Stimulated activated CD8-positive, alpha-beta memory T cell treated with anti-CD3 and anti-CD28 coated beads, Interleukin-15, amount 100 ng/mL, for 1 hour (primary cell): ENCODE measurements around the gene RAB11FIP4.

Experiments used
- DNase-seq: peaks from one replicate; pipeline ENCODE4 v3.0.0-alpha.2; 2020; ENCODE audit warnings: low read depth

Gene RAB11FIP4

GRCh38 chr17:31386542-31387075 is 4.9 kb upstream of the RAB11FIP4 start:
- no peak for DNase-seq

DNA sequence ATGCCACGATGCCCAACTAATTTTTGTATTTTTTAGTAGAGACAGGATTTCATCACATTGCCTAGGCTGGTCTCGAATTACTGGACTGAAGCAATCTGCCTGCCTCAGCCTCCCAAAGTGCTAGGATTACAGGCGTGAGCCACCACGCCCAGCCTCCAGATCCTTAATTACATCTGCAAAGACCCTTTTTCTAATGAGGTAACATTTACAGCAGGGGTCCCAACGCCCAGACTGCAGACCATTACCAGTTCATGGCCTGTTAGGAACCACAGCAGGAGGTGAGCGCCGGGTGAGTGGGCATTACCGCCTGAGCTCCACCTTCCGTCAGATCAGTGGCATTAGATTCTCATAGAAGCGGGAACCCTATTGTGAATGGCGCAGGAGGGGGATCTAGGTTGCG is 4.0 kb upstream of the RAB11FIP4 start:
- DNase-seq, result no peak

GRCh38 chr17:31388351-31388750 is 3.1 kb upstream of the RAB11FIP4 start:
- no peak for DNase-seq

GRCh38 chr17:31388770-31389656 is 2.5 kb upstream of the RAB11FIP4 start:
- peak; percentile 21 for DNase-seq

- DNase-seq, result no peak
Observed at GRCh38 chr17:31389657-31390381, 1.7 kb upstream of the RAB11FIP4 start.

GRCh38 chr17:31390426-31390747 is 1.1 kb upstream of the RAB11FIP4 start:
- DNase-seq, result no peak

- DNase-seq, result no peak
Observed at GRCh38 chr17:31390748-31391495, 553 bp upstream of the RAB11FIP4 start.

DNA sequence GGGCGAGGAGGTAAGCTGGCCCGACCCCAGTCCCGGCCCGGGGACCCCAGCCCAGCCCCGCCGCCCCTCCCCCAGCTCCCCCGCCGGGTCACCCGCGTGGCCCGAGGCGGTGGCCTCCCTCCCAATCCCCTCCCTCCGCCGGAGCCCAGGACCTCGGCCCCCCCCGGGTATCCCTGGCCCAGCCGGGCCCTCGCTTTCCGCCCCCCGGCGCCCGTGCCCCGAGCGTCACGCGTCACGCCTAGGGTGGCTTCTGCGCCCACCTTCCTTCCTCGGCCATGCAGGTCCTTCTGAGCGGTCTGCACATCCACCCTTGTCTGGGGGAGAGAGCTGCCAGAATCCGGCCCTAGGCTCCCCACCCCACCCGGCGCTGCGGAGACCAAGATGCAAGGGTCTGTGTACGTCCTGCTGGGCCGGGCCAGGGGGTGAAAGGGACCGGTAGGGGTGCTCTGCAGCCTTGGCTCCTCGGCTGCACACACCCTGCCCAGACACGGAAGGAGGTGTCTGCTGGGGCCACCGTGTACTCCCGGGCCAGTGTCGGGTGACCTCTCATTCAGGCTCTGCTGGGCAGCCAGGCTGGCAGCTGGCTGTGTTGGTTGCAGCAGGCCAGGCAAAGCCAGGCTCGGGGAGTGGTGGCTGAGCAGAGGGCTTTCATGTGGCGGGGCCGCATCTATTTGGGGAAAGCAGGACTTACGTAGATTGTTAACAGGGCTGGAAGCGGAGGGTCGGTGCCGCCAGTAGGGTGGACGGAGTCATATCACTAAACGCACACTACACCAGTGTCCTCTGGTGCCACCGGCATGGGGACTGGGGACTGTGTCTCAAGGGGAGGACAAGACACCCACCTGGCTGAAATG is 754 bp downstream of the RAB11FIP4 start:
- no peak for DNase-seq

- no peak for DNase-seq
Observed at GRCh38 chr17:31392856-31393748, 1.6 kb downstream of the RAB11FIP4 start.

DNA sequence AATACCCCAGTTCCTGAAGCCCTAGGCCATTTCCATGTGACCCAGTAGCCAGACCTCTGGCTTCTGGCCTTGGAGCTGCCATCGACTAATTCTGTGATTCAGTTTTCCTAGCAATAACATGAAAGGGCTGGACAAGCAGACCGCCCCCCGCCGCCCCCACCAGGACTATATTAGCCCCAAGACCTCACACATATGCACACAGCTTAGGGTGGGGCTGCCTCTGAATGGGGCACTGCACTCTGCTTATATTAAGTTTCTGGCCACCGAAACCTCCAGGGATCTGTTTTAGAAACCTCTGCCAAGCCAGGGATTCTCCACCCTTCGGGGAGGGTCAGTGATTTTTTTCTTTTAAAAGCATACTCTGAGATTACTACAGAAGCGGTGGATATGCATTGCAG is 2.3 kb downstream of the RAB11FIP4 start:
- no peak for DNase-seq

GRCh38 chr17:31394544-31394943 is 3.1 kb downstream of the RAB11FIP4 start:
- DNase-seq, result no peak

DNA sequence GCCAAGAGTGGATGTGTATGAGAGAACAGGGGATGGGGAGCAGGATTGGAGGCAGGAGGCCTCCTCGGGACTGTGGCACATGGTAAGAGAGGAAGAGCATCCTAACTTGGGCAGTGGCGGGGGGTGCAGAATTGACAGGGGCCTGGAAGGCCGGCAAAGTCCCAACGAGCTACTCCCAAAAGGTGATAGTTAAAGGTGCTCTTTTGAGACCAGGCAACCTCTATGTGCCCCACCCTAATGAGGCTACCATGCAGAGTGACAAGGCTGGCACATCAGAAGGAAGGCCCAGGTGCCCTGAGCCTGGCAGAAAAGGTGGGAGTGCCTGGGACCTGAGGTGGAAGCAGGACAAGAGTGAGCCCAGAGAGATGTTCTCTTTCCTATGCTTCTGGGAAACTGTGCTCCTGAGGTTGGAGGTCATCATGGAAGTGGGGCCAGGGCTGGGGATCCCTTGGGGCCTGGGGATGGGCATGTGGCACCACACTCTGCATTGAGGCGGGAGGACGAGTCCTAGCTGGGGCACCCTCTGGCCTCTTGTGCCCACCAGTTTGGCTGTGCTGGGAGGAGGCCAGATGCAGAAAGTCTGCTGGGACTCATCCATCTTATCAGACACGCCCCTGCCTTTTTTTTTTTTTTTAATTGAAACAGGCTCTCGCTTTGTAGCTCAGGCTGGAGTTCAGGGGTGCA is 5.9 kb downstream of the RAB11FIP4 start:
- no peak for DNase-seq

DNA sequence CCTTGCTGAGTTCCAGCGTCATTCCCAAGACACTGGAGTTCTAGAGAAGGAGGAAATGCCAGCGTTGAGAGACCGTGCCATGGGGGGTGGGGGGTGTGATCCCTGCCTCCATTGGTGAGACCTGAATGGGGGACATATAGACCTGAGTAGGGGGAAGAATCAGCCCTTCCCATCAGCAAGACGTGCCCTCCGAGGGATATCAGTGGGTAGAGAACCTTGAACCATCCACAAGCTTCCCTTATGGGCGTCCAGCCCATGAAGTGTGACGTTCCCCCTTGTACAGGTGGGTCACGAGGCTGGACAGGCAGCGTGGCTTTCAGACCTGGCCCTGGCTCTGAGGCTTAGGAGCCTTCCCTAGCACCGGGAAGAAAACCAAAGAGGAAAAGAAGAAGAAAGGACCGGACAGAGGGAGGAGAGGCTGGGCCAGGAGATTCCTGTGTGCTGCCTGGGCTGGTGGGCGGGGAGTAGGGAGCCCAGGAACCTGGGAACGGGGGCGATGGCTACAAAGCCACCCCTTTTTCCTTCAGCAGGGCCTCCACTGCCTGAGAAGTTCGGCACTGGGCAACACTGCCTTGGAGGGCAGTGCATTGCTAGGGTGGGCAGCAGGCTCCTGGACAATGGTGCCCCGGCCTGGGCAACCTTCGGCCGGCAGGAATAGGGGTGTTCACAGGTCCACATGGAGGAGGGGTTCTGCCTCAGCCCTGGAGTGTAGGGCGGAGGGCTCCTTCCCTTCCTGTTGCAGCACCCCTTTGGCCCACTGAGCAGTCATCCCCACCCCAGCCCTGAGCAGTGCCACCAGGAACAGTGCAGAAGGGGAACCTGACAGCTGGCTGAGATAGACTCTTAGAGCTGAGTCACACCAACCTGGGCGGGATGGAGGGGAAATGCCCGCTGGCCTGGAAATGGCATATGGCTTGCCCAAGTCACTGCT is 7.2 kb downstream of the RAB11FIP4 start:
- DNase-seq, result no peak

- DNase-seq, result no peak
Observed at GRCh38 chr17:31400481-31400950, 9.0 kb downstream of the RAB11FIP4 start.

DNA sequence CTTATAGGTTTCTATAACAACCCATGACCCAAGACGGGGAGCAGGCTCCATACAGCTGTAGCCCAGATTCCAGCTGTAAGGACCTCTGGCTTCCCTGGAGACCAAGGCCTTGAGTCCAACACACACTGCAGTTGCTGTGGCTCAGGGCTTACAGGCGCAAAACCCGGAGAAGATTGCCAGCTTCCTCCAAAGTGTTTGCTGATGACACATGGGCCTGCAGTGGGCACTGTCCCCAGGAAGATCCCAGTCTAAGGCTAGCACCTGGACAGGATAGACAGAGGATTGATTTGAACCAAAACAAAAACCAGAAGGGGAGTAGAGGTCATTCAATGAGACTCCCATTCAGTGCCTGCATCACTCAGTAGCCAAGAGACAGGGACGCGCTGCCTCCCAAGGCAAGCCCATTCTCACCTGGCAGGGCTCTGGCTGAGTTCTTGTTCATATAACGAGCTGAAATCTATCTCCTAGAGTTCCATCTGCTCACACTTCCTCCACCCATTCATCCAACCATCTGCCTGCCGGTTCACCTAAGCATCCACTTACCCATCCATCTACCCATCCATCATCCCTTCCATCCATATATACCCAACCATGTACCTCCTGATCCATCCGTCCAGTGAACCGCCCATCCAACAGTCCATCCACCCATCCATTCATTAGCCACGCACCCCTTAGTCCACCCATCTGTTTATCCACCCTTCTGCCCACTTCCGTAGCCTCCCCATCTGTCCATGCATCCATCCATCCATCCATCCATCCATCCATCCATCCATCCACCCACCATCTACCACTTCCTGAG is 10.2 kb downstream of the RAB11FIP4 start:
- DNase-seq, result no peak

GRCh38 chr17:31404028-31404949 is 12.8 kb downstream of the RAB11FIP4 start:
- no peak for DNase-seq
